GM12878 (cell line): ENCODE data around the gene DACH1. TPM values are rescaled to one million over a fixed set of nuclear protein-coding genes. Genes with fewer than 3 reads are reported as not detected.

Source experiments
- ATAC-seq: fragments of 200-7000 bp; cut with Tn5 transposase; 3 replicates; pipeline ENCODE4 v1.9.1; 2020; ENCODE audit warnings: mild to moderate bottlenecking, moderate library complexity
- BruUV-seq: library from RNA; stranded (reverse); fragments of 400-500 nt; replicated peaks from 2 replicates; lab custom pipeline; 2021; lab: Mats Ljungman, UMichigan
- CTCF ChIA-PET: fragments of 300-600 bp; sonication (Branson Sonifier 250); formaldehyde crosslinking; extraction: SDS; loops from one replicate; lab custom pipeline; 2021; ENCODE audit warnings: inconsistent platforms; lab: Yijun Ruan, JAX
- POLR2A ChIA-PET: fragments of 350-600 bp; formaldehyde crosslinking; extraction: SDS; loops from one replicate; lab custom pipeline; 2021; ENCODE audit warnings: inconsistent platforms; lab: Charles Lee
- RAD21 ChIA-PET: fragments of 300-600 bp; sonication (Branson Sonifier 250); formaldehyde crosslinking; loops from one replicate; lab custom pipeline; 2023; ENCODE audit warnings: antibody characterized with exemption; ENCODE audit not compliant: unreplicated experiment; lab: Charles Lee
- SMC1A ChIA-PET: fragments of 300-600 bp; sonication (Branson Sonifier 250); formaldehyde crosslinking; loops from one replicate; lab custom pipeline; 2023; ENCODE audit not compliant: unreplicated experiment, uncharacterized antibody; lab: Charles Lee
- DNase-seq: peaks from one replicate; pipeline ENCODE4 v3.0.0-alpha.2; 2011; ENCODE audit warnings: low read depth, low spot score
- FAIRE-seq: peaks from 3 replicates; lab custom pipeline; 2011; peaks lifted over from hg19 to GRCh38; lab: Jason Lieb, UNC
- H2AFZ ChIP-seq: 2 replicates; pipeline ENCODE4 v1.6.0; 2011; ENCODE audit warnings: low read depth, low read length, control low read depth; ENCODE audit not compliant: control insufficient read depth
- H3K27ac ChIP-seq: 2 replicates; pipeline ENCODE4 v1.5.1; 2011; ENCODE audit warnings: control low read depth; ENCODE audit not compliant: control insufficient read depth, insufficient read depth
- H3K27me3 ChIP-seq, 2 experiments: replicated peaks in 1 of 2; 2 replicates each; pipeline versions ENCODE4 v1.6.0 to v1.6.1; 2011; ENCODE audit warnings: low read length in 1 of 2; ENCODE audit not compliant: control insufficient read depth in 2 of 2, insufficient read depth in 2 of 2
- H3K36me3 ChIP-seq, 2 experiments: 2 replicates each; pipeline ENCODE4 v1.5.1; 2011; ENCODE audit warnings: low read length in 1 of 2; ENCODE audit not compliant: control insufficient read depth in 2 of 2, insufficient read depth in 2 of 2
- H3K4me1 ChIP-seq: 2 replicates; pipeline ENCODE4 v1.6.1; 2011; ENCODE audit warnings: mild to moderate bottlenecking, low read length, moderate library complexity, mixed read lengths; ENCODE audit not compliant: control insufficient read depth, insufficient read depth
- H3K4me2 ChIP-seq: 2 replicates; pipeline ENCODE4 v1.6.0; 2011; ENCODE audit warnings: control low read depth; ENCODE audit not compliant: control insufficient read depth, insufficient read depth
- H3K4me3 ChIP-seq: fragments of 200-600 bp; sonication (generic); 2 replicates; pipeline ENCODE4 v1.5.1; 2016
- H3K79me2 ChIP-seq: 2 replicates; pipeline ENCODE4 v1.6.0; 2011; ENCODE audit warnings: low read length; ENCODE audit not compliant: control insufficient read depth, insufficient read depth
- H3K9ac ChIP-seq: 2 replicates; pipeline ENCODE4 v1.8.0; 2011; ENCODE audit warnings: low read length, control low read depth, mixed read lengths; ENCODE audit not compliant: control insufficient read depth, insufficient read depth
- H3K9me3 ChIP-seq: replicated peaks from 3 replicates; pipeline ENCODE4 v1.5.1; 2011; ENCODE audit warnings: mild to moderate bottlenecking, low read length; ENCODE audit not compliant: control insufficient read depth, insufficient read depth
- H4K20me1 ChIP-seq: 2 replicates; pipeline ENCODE4 v1.6.0; 2011; ENCODE audit not compliant: control insufficient read depth, insufficient read depth
- CHD1 ChIP-seq: IDR thresholded peaks from 2 replicates; pipeline ENCODE4 v1.6.1; 2012; ENCODE audit warnings: low read depth, low read length, improper control_type of control experiment
- KLF5 ChIP-seq: fragments of 450-650 bp; IDR thresholded peaks from 2 replicates; pipeline ENCODE4 v1.6.1; 2014; ENCODE audit warnings: mild to moderate bottlenecking; ENCODE audit not compliant: partially characterized antibody
- MEF2B ChIP-seq: fragments of 450-650 bp; IDR thresholded peaks from 2 replicates; pipeline ENCODE4 v1.6.1; 2018; ENCODE audit warnings: mild to moderate bottlenecking, moderate library complexity; ENCODE audit not compliant: partially characterized antibody, poor library complexity, severe bottlenecking
- MTA3 ChIP-seq: IDR thresholded peaks from 2 replicates; pipeline ENCODE4 v1.6.1; 2012; ENCODE audit warnings: low read length, inconsistent platforms, borderline replicate concordance
- in situ Hi-C: fragments of 300-500 bp; cut with MboI; formaldehyde crosslinking; loops from 9 replicates; pipeline ENCODE4 v1.14.3; 2018; ENCODE audit warnings: mixed read lengths
- intact Hi-C: fragments of 100-400 bp; cut with micrococcal nuclease; formaldehyde crosslinking; loops from one replicate; pipeline ENCODE4 v1.14.2; 2022; ENCODE audit not compliant: unreplicated experiment
- polyA plus RNA-seq, 11 experiments: library from polyadenylated mRNA; depleted of rRNA in 4 of 11; unstranded in 6 of 11; stranded (reverse) in 5 of 11; fragments of >200 nt; fragmentation: Nextera tagmentation in 4 of 11; fragmentation: Illumina TruSeq in 1 of 11; extraction: Ambion mirVana in 4 of 11; extraction: Trizol in 1 of 11; gene quantifications; 1 replicate in 1 of 11; 2 replicates in 10 of 11; pipeline versions ENCODE4 v1.2.1 to v1.2.3, GENCODE V29; 2011 to 2016; ENCODE audit warnings: inconsistent platforms in 2 of 11, missing spikeins in 2 of 11, low read depth in 1 of 11
- total RNA-seq, 4 experiments: library from RNA; depleted of rRNA in 3 of 4; stranded (reverse); fragments of >200 nt in 3 of 4; fragmentation: Illumina TruSeq in 1 of 4; extraction: Trizol in 1 of 4; gene quantifications; 2 replicates each; pipeline versions ENCODE4 v1.2.1 to v1.2.3, GENCODE V29; 2013 to 2021
- TF ChIP-seq, protein P1 (sequence below): IDR thresholded peaks from 2 replicates; pipeline ENCODE4 v1.6.1; 2012; ENCODE audit warnings: low read depth, low read length, improper control_type of control experiment
- TF ChIP-seq, protein P2 (sequence below): fragments of 450-650 bp; IDR thresholded peaks from 2 replicates; pipeline ENCODE4 v1.6.1; 2017; ENCODE audit warnings: mild to moderate bottlenecking
- TF ChIP-seq, protein P3 (sequence below): fragments of 450-650 bp; formaldehyde crosslinking; IDR thresholded peaks from 2 replicates; pipeline ENCODE4 v1.4.0; 2022; ENCODE audit warnings: mild to moderate bottlenecking, moderate library complexity
- TF ChIP-seq, protein P4 (sequence below): fragments of 150-350 bp; IDR thresholded peaks from 2 replicates; pipeline ENCODE4 v1.6.1; 2014; ENCODE audit warnings: mild to moderate bottlenecking, low read depth, low read length
- TF ChIP-seq, protein P5 (sequence below): IDR thresholded peaks from 2 replicates; pipeline ENCODE4 v1.6.1; 2011; ENCODE audit warnings: borderline replicate concordance, low read depth, mild to moderate bottlenecking, moderate library complexity, low read length; ENCODE audit not compliant: insufficient read depth, poor library complexity, severe bottlenecking

The DACH1 gene
- total and polyA plus RNA-seq, 10 of the 15 experiments (the other 5 are each of a cell fraction or from before 2014, with no cell fraction given) = 0.05 TPM; not detected in 9

DNA sequence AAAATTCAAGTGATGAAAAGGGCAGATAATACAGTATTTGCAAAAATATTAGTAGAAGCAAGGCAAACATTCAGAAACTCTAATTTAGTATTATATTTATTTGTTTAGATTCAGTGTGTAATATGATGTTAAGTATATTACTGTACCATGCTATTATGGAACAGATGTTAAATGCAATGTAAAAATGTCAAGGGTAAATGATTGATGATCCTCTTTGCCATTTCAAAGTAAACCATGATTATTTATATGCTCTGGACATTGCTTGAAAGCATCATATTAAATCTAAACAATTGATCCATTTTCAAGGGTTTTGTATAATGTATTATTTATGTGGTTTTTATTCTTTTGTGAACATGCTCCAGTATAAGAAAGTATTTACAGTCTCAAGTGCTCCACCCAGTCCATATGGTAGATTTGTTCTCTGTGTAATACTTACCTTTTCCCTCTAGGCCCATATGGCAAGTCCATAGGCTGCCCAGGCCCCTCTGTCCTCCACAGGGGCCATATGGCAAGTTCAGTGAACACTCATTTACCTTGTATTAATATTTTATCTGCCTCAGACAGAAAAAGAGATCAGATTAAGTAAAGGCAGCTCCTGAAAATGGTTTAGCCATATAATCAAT, 353.5 kb downstream of the DACH1 start:
- H3K79me2 ChIP-seq = no peaks in the 10 kb centered on the region
- H3K9me3 ChIP-seq = no peaks in the 10 kb centered on the region
- H3K4me3 ChIP-seq = no peak overlapping the region
- in situ Hi-C loops (no loop called here), intact Hi-C loops (no loop called here)
- ChIA-PET RAD21 (no interaction called here), POLR2A (no interaction called here), SMC1A (no interaction called here), CTCF (interaction anchor here (0.8 kb wide), 1 partner anchor 11 kb away, joined by 3 read pairs; no protein-coding TSS in a partner anchor)
- no TSS peak for BruUV-seq
- H3K9ac ChIP-seq = no peak overlapping the region
- ATAC-seq (no peak), FAIRE-seq (no peak), DNase-seq (no peak)
- no peaks in the 10 kb centered on the region for H3K4me1 ChIP-seq
- H4K20me1 ChIP-seq = no peaks in the 10 kb centered on the region
- H3K4me2 ChIP-seq = no peak overlapping the region
- H3K27me3 ChIP-seq = no peaks in the 10 kb centered on the region
- no peak overlapping the region for H3K27ac ChIP-seq
- H3K36me3 ChIP-seq = no peaks in the 10 kb centered on the region
- TF ChIP-seq MEF2B (no peak), MTA3 (no peak), CHD1 (no peak), KLF5 (no peak)
- TF ChIP-seq, protein P1, sequence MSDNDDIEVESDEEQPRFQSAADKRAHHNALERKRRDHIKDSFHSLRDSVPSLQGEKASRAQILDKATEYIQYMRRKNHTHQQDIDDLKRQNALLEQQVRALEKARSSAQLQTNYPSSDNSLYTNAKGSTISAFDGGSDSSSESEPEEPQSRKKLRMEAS = no peak
- TF ChIP-seq, protein P2, sequence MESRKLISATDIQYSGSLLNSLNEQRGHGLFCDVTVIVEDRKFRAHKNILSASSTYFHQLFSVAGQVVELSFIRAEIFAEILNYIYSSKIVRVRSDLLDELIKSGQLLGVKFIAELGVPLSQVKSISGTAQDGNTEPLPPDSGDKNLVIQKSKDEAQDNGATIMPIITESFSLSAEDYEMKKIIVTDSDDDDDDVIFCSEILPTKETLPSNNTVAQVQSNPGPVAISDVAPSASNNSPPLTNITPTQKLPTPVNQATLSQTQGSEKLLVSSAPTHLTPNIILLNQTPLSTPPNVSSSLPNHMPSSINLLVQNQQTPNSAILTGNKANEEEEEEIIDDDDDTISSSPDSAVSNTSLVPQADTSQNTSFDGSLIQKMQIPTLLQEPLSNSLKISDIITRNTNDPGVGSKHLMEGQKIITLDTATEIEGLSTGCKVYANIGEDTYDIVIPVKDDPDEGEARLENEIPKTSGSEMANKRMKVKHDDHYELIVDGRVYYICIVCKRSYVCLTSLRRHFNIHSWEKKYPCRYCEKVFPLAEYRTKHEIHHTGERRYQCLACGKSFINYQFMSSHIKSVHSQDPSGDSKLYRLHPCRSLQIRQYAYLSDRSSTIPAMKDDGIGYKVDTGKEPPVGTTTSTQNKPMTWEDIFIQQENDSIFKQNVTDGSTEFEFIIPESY = no peak
- TF ChIP-seq, protein P3, sequence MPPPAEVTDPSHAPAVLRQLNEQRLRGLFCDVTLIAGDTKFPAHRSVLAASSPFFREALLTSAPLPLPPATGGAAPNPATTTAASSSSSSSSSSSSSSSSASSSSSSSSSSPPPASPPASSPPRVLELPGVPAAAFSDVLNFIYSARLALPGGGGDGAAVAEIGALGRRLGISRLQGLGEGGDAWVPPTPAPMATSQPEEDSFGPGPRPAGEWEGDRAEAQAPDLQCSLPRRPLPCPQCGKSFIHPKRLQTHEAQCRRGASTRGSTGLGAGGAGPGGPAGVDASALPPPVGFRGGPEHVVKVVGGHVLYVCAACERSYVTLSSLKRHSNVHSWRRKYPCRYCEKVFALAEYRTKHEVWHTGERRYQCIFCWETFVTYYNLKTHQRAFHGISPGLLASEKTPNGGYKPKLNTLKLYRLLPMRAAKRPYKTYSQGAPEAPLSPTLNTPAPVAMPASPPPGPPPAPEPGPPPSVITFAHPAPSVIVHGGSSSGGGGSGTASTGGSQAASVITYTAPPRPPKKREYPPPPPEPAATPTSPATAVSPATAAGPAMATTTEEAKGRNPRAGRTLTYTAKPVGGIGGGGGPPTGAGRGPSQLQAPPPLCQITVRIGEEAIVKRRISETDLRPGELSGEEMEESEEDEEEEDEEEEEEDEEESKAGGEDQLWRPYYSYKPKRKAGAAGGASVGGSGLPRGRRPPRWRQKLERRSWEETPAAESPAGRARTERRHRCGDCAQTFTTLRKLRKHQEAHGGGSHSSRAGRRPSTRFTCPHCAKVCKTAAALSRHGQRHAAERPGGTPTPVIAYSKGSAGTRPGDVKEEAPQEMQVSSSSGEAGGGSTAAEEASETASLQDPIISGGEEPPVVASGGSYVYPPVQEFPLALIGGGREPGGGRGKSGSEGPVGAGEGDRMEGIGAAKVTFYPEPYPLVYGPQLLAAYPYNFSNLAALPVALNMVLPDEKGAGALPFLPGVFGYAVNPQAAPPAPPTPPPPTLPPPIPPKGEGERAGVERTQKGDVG = no peak
- TF ChIP-seq, protein P4, sequence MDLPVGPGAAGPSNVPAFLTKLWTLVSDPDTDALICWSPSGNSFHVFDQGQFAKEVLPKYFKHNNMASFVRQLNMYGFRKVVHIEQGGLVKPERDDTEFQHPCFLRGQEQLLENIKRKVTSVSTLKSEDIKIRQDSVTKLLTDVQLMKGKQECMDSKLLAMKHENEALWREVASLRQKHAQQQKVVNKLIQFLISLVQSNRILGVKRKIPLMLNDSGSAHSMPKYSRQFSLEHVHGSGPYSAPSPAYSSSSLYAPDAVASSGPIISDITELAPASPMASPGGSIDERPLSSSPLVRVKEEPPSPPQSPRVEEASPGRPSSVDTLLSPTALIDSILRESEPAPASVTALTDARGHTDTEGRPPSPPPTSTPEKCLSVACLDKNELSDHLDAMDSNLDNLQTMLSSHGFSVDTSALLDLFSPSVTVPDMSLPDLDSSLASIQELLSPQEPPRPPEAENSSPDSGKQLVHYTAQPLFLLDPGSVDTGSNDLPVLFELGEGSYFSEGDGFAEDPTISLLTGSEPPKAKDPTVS = no peak
- TF ChIP-seq, protein P5, sequence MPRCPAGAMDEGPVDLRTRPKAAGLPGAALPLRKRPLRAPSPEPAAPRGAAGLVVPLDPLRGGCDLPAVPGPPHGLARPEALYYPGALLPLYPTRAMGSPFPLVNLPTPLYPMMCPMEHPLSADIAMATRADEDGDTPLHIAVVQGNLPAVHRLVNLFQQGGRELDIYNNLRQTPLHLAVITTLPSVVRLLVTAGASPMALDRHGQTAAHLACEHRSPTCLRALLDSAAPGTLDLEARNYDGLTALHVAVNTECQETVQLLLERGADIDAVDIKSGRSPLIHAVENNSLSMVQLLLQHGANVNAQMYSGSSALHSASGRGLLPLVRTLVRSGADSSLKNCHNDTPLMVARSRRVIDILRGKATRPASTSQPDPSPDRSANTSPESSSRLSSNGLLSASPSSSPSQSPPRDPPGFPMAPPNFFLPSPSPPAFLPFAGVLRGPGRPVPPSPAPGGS = no peak
- no peak overlapping the region for H2AFZ ChIP-seq
